Small intestine (tissue), 7 donors: ENCODE measurements around the gene MCAT. TPM values are rescaled to one million over a fixed set of nuclear protein-coding genes. Genes with fewer than 3 reads are reported as not detected.

Experiments
- DNase-seq, 2 donors: peaks; one replicate each; pipeline versions ENCODE4 v3.0.0 to v3.0.0-alpha.2; 2013
- FAIRE-seq: peaks from 2 replicates; lab custom pipeline; 2012; peaks lifted over from hg19 to GRCh38; lab: Jason Lieb, UNC
- H3K27ac ChIP-seq, 3 donors: one replicate each; pipeline ENCODE4 v1.5.1; 2013; ENCODE audit warnings: low read length in 2 of 3, mild to moderate bottlenecking in 2 of 3, control low read depth in 1 of 3, inconsistent platforms in 1 of 3, low read depth in 1 of 3, moderate library complexity in 1 of 3
- H3K27me3 ChIP-seq, 3 donors: one replicate each; pipeline ENCODE4 v1.6.1; 2013; ENCODE audit warnings: low read length in 3 of 3, inconsistent platforms in 1 of 3; ENCODE audit not compliant: control insufficient read depth in 3 of 3, insufficient read depth in 3 of 3
- H3K36me3 ChIP-seq, 3 donors: one replicate each; pipeline ENCODE4 v1.6.1; 2013; ENCODE audit warnings: low read length in 3 of 3, inconsistent platforms in 1 of 3, low read depth in 1 of 3, mild to moderate bottlenecking in 1 of 3, moderate library complexity in 1 of 3; ENCODE audit not compliant: control insufficient read depth in 3 of 3, insufficient read depth in 2 of 3
- H3K4me1 ChIP-seq, 3 donors: one replicate each; pipeline ENCODE4 v1.6.1; 2013; ENCODE audit warnings: low read length in 2 of 3, inconsistent platforms in 1 of 3, low read depth in 1 of 3, mild to moderate bottlenecking in 1 of 3, moderate library complexity in 1 of 3; ENCODE audit not compliant: control insufficient read depth in 3 of 3, insufficient read depth in 2 of 3
- H3K4me3 ChIP-seq, 3 donors: one replicate each; pipeline ENCODE4 v1.5.1; 2013; ENCODE audit warnings: low read length in 3 of 3, control low read depth in 1 of 3, inconsistent platforms in 1 of 3, low read depth in 1 of 3, mild to moderate bottlenecking in 1 of 3, moderate library complexity in 1 of 3
- H3K9me3 ChIP-seq, 2 donors: one replicate each; pipeline ENCODE4 v1.6.1; 2013; ENCODE audit warnings: low read depth in 1 of 2, low read length in 1 of 2; ENCODE audit not compliant: control insufficient read depth in 2 of 2, insufficient read depth in 1 of 2
- WGBS, 3 donors: extraction: QIAGEN DNeasy Blood & Tissue Kit; methylation state at CpG; one replicate each; pipeline ENCODE4 v1.1.7; 2013; 5-methylcytosine and 5-hydroxymethylcytosine counted together
- polyA plus RNA-seq, 4 donors: library from polyadenylated mRNA; stranded (reverse) in 3 of 4; unstranded in 1 of 4; fragments of 200-250 nt in 3 of 4; fragments of 120-200 nt in 1 of 4; gene quantifications; one replicate each; pipeline versions ENCODE4 v1.2.1 to v1.2.3, GENCODE V29; 2013
- donor health status: healthy with polysubstance abuse.
- donor health status: control.
- donor health status: control.
- donor health status: Bipolar disorder and iron deficiency.
- donor health status: healthy.

The MCAT gene
- polyA plus RNA-seq, 4 donors, result 9.8 to 25.7 (median 13.1) TPM

DNA sequence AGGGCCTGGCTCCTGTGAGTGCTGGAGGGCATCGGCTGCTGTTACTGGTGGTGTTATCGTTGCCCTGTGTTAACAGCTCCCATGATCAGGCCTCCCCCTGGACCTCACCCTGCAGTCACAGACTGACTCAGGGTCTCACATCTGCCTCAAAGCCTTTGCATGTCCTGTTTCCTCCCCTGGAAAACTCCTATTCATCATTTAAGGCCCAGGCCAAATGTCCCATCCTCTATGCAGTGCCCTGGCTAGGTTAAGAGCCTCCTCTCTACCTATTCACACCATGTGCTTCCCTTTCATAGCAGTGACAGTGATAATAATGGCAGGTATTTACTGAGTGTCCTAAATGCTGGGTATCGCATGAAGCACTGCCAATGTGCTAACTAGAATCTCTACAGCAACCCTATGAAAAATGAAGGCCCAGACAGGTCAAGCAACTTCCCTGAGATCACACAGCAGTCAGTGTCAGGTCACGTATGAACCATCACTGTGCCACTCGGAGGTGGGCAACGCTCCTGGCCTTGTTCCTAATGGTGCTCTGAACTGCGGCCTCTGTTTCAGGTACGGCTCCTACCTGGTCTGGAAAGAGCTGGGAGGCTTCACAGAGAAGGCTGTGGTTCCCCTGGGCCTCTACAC, 17.4 kb upstream of the MCAT start:
- no peak overlapping the region for H3K4me3 ChIP-seq
- H3K36me3 ChIP-seq, result peaks cover 0 to 4% (median 0%) of the 10 kb centered on the region in 3 donors
- 86 to 95% (median 93%) methylated on average over 8 of the region's 8 CpGs for WGBS, 3 donors
- no peaks in the 10 kb centered on the region for H3K9me3 ChIP-seq
- H3K27me3 ChIP-seq, result peaks cover 0 to 9% (median 0%) of the 10 kb centered on the region in 3 donors
- peak overlapping the region in 1 of 3 donors; percentile 48 for H3K27ac ChIP-seq
- no peak for DNase-seq
- FAIRE-seq, result no peak
- peaks cover 0 to 9% (median 5%) of the 10 kb centered on the region in 3 donors for H3K4me1 ChIP-seq

GRCh38 chr22:43159484-43160178, 16.4 kb upstream of the MCAT start:
- Histone ChIP-seq H3K27ac (peak overlapping the region in 1 of 3 donors; percentile 63), H3K9me3 (no peaks in the 10 kb centered on the region), H3K4me3 (no peak overlapping the region), H3K36me3 (peaks cover 0 to 4% (median 0%) of the 10 kb centered on the region in 3 donors), H3K4me1 (peaks cover 0 to 9% (median 5%) of the 10 kb centered on the region in 3 donors), H3K27me3 (peaks cover 0 to 9% (median 0%) of the 10 kb centered on the region in 3 donors)
- 30 to 56% (median 34%) methylated on average over 16 to 18 of the region's 18 CpGs for WGBS, 3 donors
- peak in 1 of 2 donors; percentile 84 for DNase-seq
- no peak for FAIRE-seq

GRCh38 chr22:43158778-43159483, 15.7 kb upstream of the MCAT start:
- Histone ChIP-seq H3K27ac (peak overlapping the region in 1 of 3 donors; percentile 63), H3K27me3 (peaks cover 0 to 9% (median 0%) of the 10 kb centered on the region in 3 donors), H3K36me3 (peaks cover 0 to 4% (median 0%) of the 10 kb centered on the region in 3 donors), H3K9me3 (no peaks in the 10 kb centered on the region), H3K4me3 (no peak overlapping the region), H3K4me1 (peaks cover 0 to 9% (median 5%) of the 10 kb centered on the region in 3 donors)
- FAIRE-seq (no peak), DNase-seq (no peak)
- 65 to 84% (median 79%) methylated on average over 23 to 24 of the region's 24 CpGs for WGBS, 3 donors

GRCh38 chr22:43157874-43158546, 14.8 kb upstream of the MCAT start:
- H3K9me3 ChIP-seq, result no peaks in the 10 kb centered on the region
- H3K36me3 ChIP-seq, result peaks cover 0 to 4% (median 0%) of the 10 kb centered on the region in 3 donors
- WGBS, 3 donors, result 51 to 68% (median 61%) methylated on average over 9 of the region's 9 CpGs
- peaks cover 0 to 9% (median 5%) of the 10 kb centered on the region in 3 donors for H3K4me1 ChIP-seq
- FAIRE-seq, result no peak
- H3K27me3 ChIP-seq, result peaks cover 0 to 3% (median 0%) of the 10 kb centered on the region in 3 donors
- no peak overlapping the region for H3K4me3 ChIP-seq
- H3K27ac ChIP-seq, result no peak overlapping the region
- no peak for DNase-seq

GRCh38 chr22:43156413-43156812, 13.2 kb upstream of the MCAT start:
- FAIRE-seq (no peak), DNase-seq (no peak)
- Histone ChIP-seq H3K9me3 (no peaks in the 10 kb centered on the region), H3K27me3 (peaks cover 0 to 11% (median 0%) of the 10 kb centered on the region in 3 donors), H3K4me3 (no peak overlapping the region), H3K4me1 (peaks cover 0 to 11% (median 9%) of the 10 kb centered on the region in 3 donors), H3K36me3 (peaks cover 0 to 4% (median 0%) of the 10 kb centered on the region in 3 donors), H3K27ac (no peak overlapping the region)
- WGBS, 3 donors, result 83 to 87% (median 86%) methylated on average over 12 of the region's 12 CpGs

- H3K27ac ChIP-seq, result no peak overlapping the region
- FAIRE-seq, result no peak
These were observed 12.6 kb upstream of the MCAT start for GRCh38 chr22:43155789-43156188.

GRCh38 chr22:43154887-43155536, 11.8 kb upstream of the MCAT start:
- H3K9me3 ChIP-seq, result no peaks in the 10 kb centered on the region
- H3K27ac ChIP-seq, result no peak overlapping the region
- DNase-seq, result no peak
- H3K4me3 ChIP-seq, result no peak overlapping the region
- H3K36me3 ChIP-seq, result no peaks in the 10 kb centered on the region
- H3K27me3 ChIP-seq, result peaks cover 0 to 14% (median 0%) of the 10 kb centered on the region in 3 donors
- peaks cover 0 to 11% (median 9%) of the 10 kb centered on the region in 3 donors for H3K4me1 ChIP-seq
- no peak for FAIRE-seq
- WGBS, 3 donors, result 86 to 91% (median 86%) methylated on average over 26 to 27 of the region's 27 CpGs

More at GRCh38 chr22:43155789-43156188, 12.6 kb upstream of the MCAT start:
- no peaks in the 10 kb centered on the region for H3K36me3 ChIP-seq
- H3K9me3 ChIP-seq, result no peaks in the 10 kb centered on the region
- DNase-seq, result no peak
- H3K4me3 ChIP-seq, result no peak overlapping the region
- peaks cover 0 to 11% (median 9%) of the 10 kb centered on the region in 3 donors for H3K4me1 ChIP-seq
- peaks cover 0 to 14% (median 0%) of the 10 kb centered on the region in 3 donors for H3K27me3 ChIP-seq
- WGBS, 3 donors, result 64 to 82% (median 76%) methylated on average over 5 of the region's 5 CpGs
